ENCODE results near the gene UNC13B.
"Not testable (repeated sequence)": the region's sequence is repeated elsewhere in the genome, so short reads cannot be mapped to it uniquely, and the experiment has no call there.

GRCh38 chr9:35182401-35182800, 20.6 kb downstream of the UNC13B start:
- TF ChIP-seq FOXM1 (IDR thresholded peaks at IDR 0.05; ENCODE audit: borderline replicate concordance); SP1 (IDR thresholded peaks at IDR 0.05); ARNT (IDR thresholded peaks at IDR 0.05); NFRKB (IDR thresholded peaks at IDR 0.05); BHLHE40 (IDR thresholded peaks at IDR 0.05; ENCODE audit: borderline replicate concordance); LEF1 (IDR thresholded peaks at IDR 0.05; ENCODE audit: borderline replicate concordance); HDGF (IDR thresholded peaks at IDR 0.05; ENCODE audit: borderline replicate concordance); TARDBP (IDR thresholded peaks at IDR 0.05); FOXK2 (IDR thresholded peaks at IDR 0.05); SUZ12 (IDR thresholded peaks at IDR 0.05); ZNF384 (IDR thresholded peaks at IDR 0.05); ELF4 (IDR thresholded peaks at IDR 0.05): not testable (repeated sequence)
